NCI-H748 (cell line): ENCODE data around the gene NFKBIB.

ENCODE experiments used
- DNase-seq: peaks from one replicate; lab custom pipeline; 2025; ENCODE audit not compliant: unreplicated experiment; lab: John Stamatoyannopoulos, UW

The NFKBIB gene

GRCh38 chr19:38904581-38905539 is 5.1 kb downstream of the NFKBIB start:
- DNase-seq: no peak

GRCh38 chr19:38905620-38906019 is 5.9 kb downstream of the NFKBIB start:
- DNase-seq: no peak

- DNase-seq: no peak
Observed at GRCh38 chr19:38907227-38907626, 7.5 kb downstream of the NFKBIB start.

GRCh38 chr19:38907670-38908069 is 7.9 kb downstream of the NFKBIB start:
- DNase-seq: no peak

GRCh38 chr19:38908911-38909310 is 9.1 kb downstream of the NFKBIB start:
- no peak for DNase-seq

GRCh38 chr19:38910488-38910887 is 10.7 kb downstream of the NFKBIB start:
- no peak for DNase-seq

GRCh38 chr19:38911388-38912001 is 11.7 kb downstream of the NFKBIB start:
- no peak for DNase-seq

GRCh38 chr19:38912600-38913514 is 13.1 kb downstream of the NFKBIB start:
- DNase-seq: no peak

- no peak for DNase-seq
Observed at GRCh38 chr19:38913958-38914357, 14.2 kb downstream of the NFKBIB start.

GRCh38 chr19:38915329-38916321 is 15.9 kb downstream of the NFKBIB start:
- no peak for DNase-seq

- no peak for DNase-seq
Observed at GRCh38 chr19:38917516-38917915, 17.7 kb downstream of the NFKBIB start.

GRCh38 chr19:38917921-38918491 is 18.2 kb downstream of the NFKBIB start:
- DNase-seq: peak; percentile 45

- DNase-seq: no peak
Observed at GRCh38 chr19:38918526-38918925, 18.8 kb downstream of the NFKBIB start.

- no peak for DNase-seq
Observed at GRCh38 chr19:38919837-38920601, 20.2 kb downstream of the NFKBIB start.

- no peak for DNase-seq
Observed at GRCh38 chr19:38920602-38921419, 21.0 kb downstream of the NFKBIB start.

GRCh38 chr19:38921420-38922274 is 21.9 kb downstream of the NFKBIB start:
- DNase-seq: no peak

- no peak for DNase-seq
Observed at GRCh38 chr19:38922482-38922881, 22.7 kb downstream of the NFKBIB start.
